Epidermal melanocyte (primary cell): ENCODE results near the gene LRP1B.
"Not testable (repeated sequence)": the region's sequence is repeated elsewhere in the genome, so short reads cannot be mapped to it uniquely, and the experiment has no call there.

Experiments used
- DNase-seq: peaks from one replicate; pipeline ENCODE4 v3.0.0; 2011; ENCODE audit warnings: low spot score; ENCODE audit not compliant: insufficient read length

The LRP1B gene

GRCh38 chr2:140383781-140384180, 1747.0 kb downstream of the LRP1B start:
- DNase-seq: no peak

GRCh38 chr2:140376686-140377085, 1754.1 kb downstream of the LRP1B start:
- DNase-seq: no peak

- no peak for DNase-seq
Measured at GRCh38 chr2:140363131-140363530, 1767.7 kb downstream of the LRP1B start.

- DNase-seq: no peak
Measured at GRCh38 chr2:140362361-140362760, 1768.5 kb downstream of the LRP1B start.

GRCh38 chr2:140359056-140359771, 1771.6 kb downstream of the LRP1B start:
- DNase-seq: no peak

GRCh38 chr2:140356697-140357096, 1774.1 kb downstream of the LRP1B start:
- DNase-seq: no peak

GRCh38 chr2:140355511-140356090, 1775.2 kb downstream of the LRP1B start:
- DNase-seq: no peak

- no peak for DNase-seq
Measured at GRCh38 chr2:140354544-140354943, 1776.3 kb downstream of the LRP1B start.

GRCh38 chr2:140353541-140353940, 1777.3 kb downstream of the LRP1B start:
- no peak for DNase-seq

- DNase-seq: no peak
Measured at GRCh38 chr2:140351692-140352091, 1779.1 kb downstream of the LRP1B start.

- DNase-seq: no peak
Measured at GRCh38 chr2:140349695-140350094, 1781.1 kb downstream of the LRP1B start.

- no peak for DNase-seq
Measured at GRCh38 chr2:140348826-140349225, 1782.0 kb downstream of the LRP1B start.

GRCh38 chr2:140344838-140345237, 1786.0 kb downstream of the LRP1B start:
- no peak for DNase-seq

- not testable (repeated sequence) for DNase-seq
Measured at GRCh38 chr2:140344266-140344665, 1786.5 kb downstream of the LRP1B start.

GRCh38 chr2:140338795-140339194, 1792.0 kb downstream of the LRP1B start:
- no peak for DNase-seq

GRCh38 chr2:140337061-140337460, 1793.8 kb downstream of the LRP1B start:
- DNase-seq: no peak

- DNase-seq: no peak
Measured at GRCh38 chr2:140316345-140316744, 1814.5 kb downstream of the LRP1B start.

GRCh38 chr2:140311905-140312304, 1818.9 kb downstream of the LRP1B start:
- no peak for DNase-seq

GRCh38 chr2:140308706-140309105, 1822.1 kb downstream of the LRP1B start:
- no peak for DNase-seq

GRCh38 chr2:140307532-140307931, 1823.3 kb downstream of the LRP1B start:
- no peak for DNase-seq

- DNase-seq: no peak
Measured at GRCh38 chr2:140295767-140296166, 1835.0 kb downstream of the LRP1B start.

GRCh38 chr2:140288726-140289125, 1842.1 kb downstream of the LRP1B start:
- no peak for DNase-seq

GRCh38 chr2:140288213-140288612, 1842.6 kb downstream of the LRP1B start:
- DNase-seq: no peak
